ENCODE data around the gene NDST4. TPM values are rescaled to one million over a fixed set of nuclear protein-coding genes. Genes with fewer than 3 reads are reported as not detected.

The NDST4 gene
- polyA plus RNA-seq, 1 experiment, result not detected

- ChIA-PET POLR2A (no interaction called here), CTCF (no interaction called here)
- no peak for DNase-seq (ENCODE audit: low read depth)
- TF ChIP-seq CTCF (IDR thresholded peaks at IDR 0.05; ENCODE audit: insufficient read depth, low read depth, low read length), result no peak
- no peak overlapping the region for H3K4me3 ChIP-seq (ENCODE audit: low read depth, low read length)
- H3K27me3 ChIP-seq (ENCODE audit: control insufficient read depth, insufficient read depth, low read length), result no peaks in the 10 kb centered on the region
- H3K36me3 ChIP-seq (ENCODE audit: control insufficient read depth, insufficient read depth, low read length), result no peaks in the 10 kb centered on the region
These were observed 255.6 kb downstream of the NDST4 start for GRCh38 chr4:114857831-114858230.

GRCh38 chr4:114839986-114840385, 273.4 kb downstream of the NDST4 start:
- H3K27me3 ChIP-seq (ENCODE audit: control insufficient read depth, insufficient read depth, low read length), result no peaks in the 10 kb centered on the region
- no peaks in the 10 kb centered on the region for H3K36me3 ChIP-seq (ENCODE audit: control insufficient read depth, insufficient read depth, low read length)
- no peak for TF ChIP-seq CTCF (IDR thresholded peaks at IDR 0.05; ENCODE audit: insufficient read depth, low read depth, low read length)
- POLR2A ChIA-PET, result no interaction called here
- CTCF ChIA-PET, result no interaction called here
- no peak for DNase-seq (ENCODE audit: low read depth)
- H3K4me3 ChIP-seq (ENCODE audit: low read depth, low read length), result no peak overlapping the region

DNA sequence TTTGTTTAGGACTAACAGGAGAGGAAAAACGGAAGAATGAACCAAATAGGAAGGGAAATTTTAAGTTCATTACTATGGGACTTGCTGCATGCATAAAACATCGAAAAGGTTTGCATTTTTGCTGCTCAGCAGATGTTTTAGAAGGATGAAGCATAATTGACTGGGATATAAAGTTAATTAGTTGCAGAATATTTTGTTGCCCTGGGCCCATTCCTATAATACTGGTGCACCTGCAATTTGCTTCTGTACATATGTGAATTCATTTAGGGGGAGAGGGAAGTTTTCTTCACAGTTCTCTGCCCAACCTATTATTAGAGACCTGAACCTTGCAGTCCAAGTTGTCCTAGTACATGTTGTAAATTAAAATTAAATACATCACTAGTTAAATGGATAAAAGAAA, 282.8 kb downstream of the NDST4 start:
- ChIA-PET POLR2A (no interaction called here), CTCF (no interaction called here)
- no peak for TF ChIP-seq CTCF (IDR thresholded peaks at IDR 0.05; ENCODE audit: insufficient read depth, low read depth, low read length)
- no peak overlapping the region for H3K4me3 ChIP-seq (ENCODE audit: low read depth, low read length)
- no peaks in the 10 kb centered on the region for H3K36me3 ChIP-seq (ENCODE audit: control insufficient read depth, insufficient read depth, low read length)
- DNase-seq (ENCODE audit: low read depth), result no peak
- no peaks in the 10 kb centered on the region for H3K27me3 ChIP-seq (ENCODE audit: control insufficient read depth, insufficient read depth, low read length)

GRCh38 chr4:114827651-114828050, 285.8 kb downstream of the NDST4 start:
- H3K36me3 ChIP-seq (ENCODE audit: control insufficient read depth, insufficient read depth, low read length), result no peaks in the 10 kb centered on the region
- no peak for TF ChIP-seq CTCF (IDR thresholded peaks at IDR 0.05; ENCODE audit: insufficient read depth, low read depth, low read length)
- no peak for DNase-seq (ENCODE audit: low read depth)
- H3K27me3 ChIP-seq (ENCODE audit: control insufficient read depth, insufficient read depth, low read length), result no peaks in the 10 kb centered on the region
- no peak overlapping the region for H3K4me3 ChIP-seq (ENCODE audit: low read depth, low read length)
- POLR2A ChIA-PET, result no interaction called here
- CTCF ChIA-PET, result interaction anchor here (1.3 kb wide), 1 partner anchor 20 kb away, joined by 3 read pairs; no protein-coding TSS in a partner anchor

DNA sequence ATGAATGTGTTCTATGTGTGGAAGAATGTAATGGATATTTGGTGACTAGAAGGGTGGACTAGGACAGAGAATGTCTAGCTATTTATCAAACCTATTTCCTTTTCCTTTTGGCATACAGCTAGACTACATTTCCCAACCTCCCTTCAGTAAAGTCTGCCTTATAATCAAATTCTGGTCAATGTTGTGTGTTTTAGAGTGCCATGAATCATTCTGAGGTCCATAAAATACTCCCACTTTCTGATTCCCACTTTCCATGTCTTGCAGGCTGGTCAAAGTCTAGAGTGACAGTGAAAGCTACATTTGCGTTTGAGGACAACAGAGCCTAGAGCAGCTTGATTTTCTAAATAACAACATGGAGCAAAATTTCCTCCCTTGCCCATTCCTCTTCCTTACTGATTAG, 297.7 kb downstream of the NDST4 start:
- CTCF ChIA-PET, result interaction anchor here (1.9 kb wide), 1 partner anchor 8 kb away, joined by 5 read pairs; no protein-coding TSS in a partner anchor
- no peaks in the 10 kb centered on the region for H3K36me3 ChIP-seq (ENCODE audit: control insufficient read depth, insufficient read depth, low read length)
- POLR2A ChIA-PET, result no interaction called here

More for the DNA sequence above, 297.7 kb downstream of the NDST4 start:
- TF ChIP-seq CTCF (IDR thresholded peaks at IDR 0.05; ENCODE audit: insufficient read depth, low read depth, low read length), result no peak
- no peak for DNase-seq (ENCODE audit: low read depth)
- no peak overlapping the region for H3K4me3 ChIP-seq (ENCODE audit: low read depth, low read length)
- no peaks in the 10 kb centered on the region for H3K27me3 ChIP-seq (ENCODE audit: control insufficient read depth, insufficient read depth, low read length)
